ENCODE results near the gene SIPA1L3. TPM values are rescaled to one million over a fixed set of nuclear protein-coding genes. Genes with fewer than 3 reads are reported as not detected.

The SIPA1L3 gene
- total RNA-seq, 1 donor from 2014 or later, result 3.4 TPM

GRCh38 chr19:38250821-38251563, 344.0 kb downstream of the SIPA1L3 start:
- H3K36me3 ChIP-seq (ENCODE audit: control insufficient read depth, insufficient read depth, low read length), result no peaks in the 10 kb centered on the region
- no peak overlapping the region for H3K4me3 ChIP-seq (ENCODE audit: low read depth, low read length)
- FAIRE-seq (no peak), DNase-seq (ENCODE audit: low read depth) (no peak)
- TF ChIP-seq CTCF (IDR thresholded peaks at IDR 0.05; ENCODE audit: insufficient read depth, low read length, severe bottlenecking), result no peak
- H3K27me3 ChIP-seq (ENCODE audit: control insufficient read depth, insufficient read depth, low read length), result no peaks in the 10 kb centered on the region

GRCh38 chr19:38251564-38252051, 344.6 kb downstream of the SIPA1L3 start:
- DNase-seq (ENCODE audit: low read depth) (peak; percentile 80), FAIRE-seq (no peak)
- no peak for TF ChIP-seq CTCF (IDR thresholded peaks at IDR 0.05; ENCODE audit: insufficient read depth, low read length, severe bottlenecking)
- Histone ChIP-seq H3K27me3 (ENCODE audit: control insufficient read depth, insufficient read depth, low read length) (no peaks in the 10 kb centered on the region), H3K4me3 (ENCODE audit: low read depth, low read length) (no peak overlapping the region), H3K36me3 (ENCODE audit: control insufficient read depth, insufficient read depth, low read length) (no peaks in the 10 kb centered on the region)

GRCh38 chr19:38252385-38252784, 345.4 kb downstream of the SIPA1L3 start:
- TF ChIP-seq CTCF (IDR thresholded peaks at IDR 0.05; ENCODE audit: insufficient read depth, low read length, severe bottlenecking), result no peak
- FAIRE-seq, result no peak
- H3K4me3 ChIP-seq (ENCODE audit: low read depth, low read length), result no peak overlapping the region
- DNase-seq (ENCODE audit: low read depth), result no peak
- H3K27me3 ChIP-seq (ENCODE audit: control insufficient read depth, insufficient read depth, low read length), result no peaks in the 10 kb centered on the region
- H3K36me3 ChIP-seq (ENCODE audit: control insufficient read depth, insufficient read depth, low read length), result no peaks in the 10 kb centered on the region

- Histone ChIP-seq H3K27me3 (ENCODE audit: control insufficient read depth, insufficient read depth, low read length) (no peaks in the 10 kb centered on the region), H3K4me3 (ENCODE audit: low read depth, low read length) (no peak overlapping the region), H3K36me3 (ENCODE audit: control insufficient read depth, insufficient read depth, low read length) (no peaks in the 10 kb centered on the region)
- no peak for TF ChIP-seq CTCF (IDR thresholded peaks at IDR 0.05; ENCODE audit: insufficient read depth, low read length, severe bottlenecking)
- FAIRE-seq, result no peak
- DNase-seq (ENCODE audit: low read depth), result no peak
These were observed 346.1 kb downstream of the SIPA1L3 start for GRCh38 chr19:38252941-38253691.

GRCh38 chr19:38253788-38254187, 346.8 kb downstream of the SIPA1L3 start:
- FAIRE-seq (no peak), DNase-seq (ENCODE audit: low read depth) (no peak)
- no peaks in the 10 kb centered on the region for H3K27me3 ChIP-seq (ENCODE audit: control insufficient read depth, insufficient read depth, low read length)
- H3K36me3 ChIP-seq (ENCODE audit: control insufficient read depth, insufficient read depth, low read length), result no peaks in the 10 kb centered on the region
- no peak for TF ChIP-seq CTCF (IDR thresholded peaks at IDR 0.05; ENCODE audit: insufficient read depth, low read length, severe bottlenecking)
- H3K4me3 ChIP-seq (ENCODE audit: low read depth, low read length), result no peak overlapping the region
